Non-pigmented ciliary epithelial cell (primary cell): ENCODE measurements around the gene WNT1.

Experiments
- DNase-seq: peaks from one replicate; pipeline ENCODE4 v3.0.0-alpha.2; 2010; ENCODE audit warnings: low read depth

WNT1 gene

DNA sequence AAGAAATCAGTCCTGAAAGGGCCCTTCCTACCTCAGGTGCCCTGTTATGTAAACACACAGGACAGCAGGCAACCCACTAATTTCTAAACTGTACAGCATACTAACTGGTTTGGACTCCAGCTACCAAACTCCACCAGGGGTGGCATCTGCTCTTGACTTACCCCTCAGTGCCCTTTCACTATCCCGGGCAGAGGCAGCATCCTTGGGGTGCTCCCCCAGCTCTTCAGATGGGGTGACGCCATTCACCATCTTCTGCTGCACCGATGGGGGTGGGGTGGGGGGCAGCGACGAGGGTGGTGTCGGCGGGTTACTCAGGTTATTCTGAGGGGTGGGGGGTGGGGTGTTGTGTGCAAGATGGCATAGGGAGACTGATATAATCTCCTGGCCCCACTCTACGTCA, 52.0 kb downstream of the WNT1 start:
- DNase-seq, result no peak

GRCh38 chr12:49030714-49031572, 52.8 kb downstream of the WNT1 start:
- DNase-seq, result no peak

- DNase-seq, result no peak
Measured at GRCh38 chr12:49031573-49032161, 53.5 kb downstream of the WNT1 start.
